IMR-90 (cell line): ENCODE data around the gene NEUROD2. TPM values are rescaled to one million over a fixed set of nuclear protein-coding genes. Genes with fewer than 3 reads are reported as not detected.

ENCODE experiments used
- ATAC-seq: fragments of 200-7000 bp; cut with Tn5 transposase; 2 replicates; pipeline ENCODE4 v1.9.1; 2020; ENCODE audit warnings: low read depth, mild to moderate bottlenecking, moderate library complexity
- BruUV-seq: library from RNA; stranded (reverse); fragments of 400-500 nt; replicated peaks from 2 replicates; lab custom pipeline; 2021; lab: Mats Ljungman, UMichigan
- CTCF ChIA-PET: fragments of 300-600 bp; formaldehyde crosslinking; extraction: SDS; loops from one replicate; lab custom pipeline; 2021; ENCODE audit warnings: antibody characterized with exemption; lab: Yijun Ruan, JAX
- POLR2A ChIA-PET: fragments of 300-600 bp; sonication (Branson Sonifier 250); formaldehyde crosslinking; loops from one replicate; lab custom pipeline; 2022; ENCODE audit warnings: antibody characterized with exemption; ENCODE audit not compliant: unreplicated experiment; lab: Charles Lee
- DNase-seq: peaks from one replicate; pipeline ENCODE4 v3.0.0; 2013
- H2AFZ ChIP-seq: replicated peaks from 2 replicates; pipeline ENCODE3; 2013; ENCODE audit warnings: low read length, mild to moderate bottlenecking; ENCODE audit not compliant: poor library complexity
- H2AK5ac ChIP-seq: 2 replicates; pipeline ENCODE4 v1.6.1; 2013; ENCODE audit warnings: low read depth, low read length, inconsistent platforms
- H2AK9ac ChIP-seq: replicated peaks from 2 replicates; pipeline ENCODE3; 2013; ENCODE audit warnings: mild to moderate bottlenecking, low read depth, low read length, moderate library complexity; ENCODE audit not compliant: poor library complexity
- H2BK120ac ChIP-seq: 2 replicates; pipeline ENCODE4 v1.6.1; 2013; ENCODE audit warnings: low read depth, low read length, inconsistent platforms
- H2BK15ac ChIP-seq: 3 replicates; pipeline ENCODE4 v1.6.1; 2013; ENCODE audit warnings: low read depth, low read length, inconsistent platforms
- H2BK20ac ChIP-seq: 2 replicates; pipeline ENCODE4 v1.6.1; 2013; ENCODE audit warnings: low read depth, mild to moderate bottlenecking, inconsistent platforms, low read length, moderate library complexity
- H2BK5ac ChIP-seq: 2 replicates; pipeline ENCODE4 v1.6.1; 2013; ENCODE audit warnings: mild to moderate bottlenecking, low read depth, low read length, inconsistent platforms; ENCODE audit not compliant: poor library complexity, severe bottlenecking
- H3K14ac ChIP-seq: replicated peaks from 2 replicates; pipeline ENCODE4 v1.6.1; 2013; ENCODE audit warnings: low read depth, low read length, inconsistent platforms
- H3K18ac ChIP-seq: 2 replicates; pipeline ENCODE4 v1.6.1; 2013; ENCODE audit warnings: low read depth, low read length, control low read depth
- H3K23ac ChIP-seq: 2 replicates; pipeline ENCODE4 v1.6.1; 2013; ENCODE audit warnings: low read depth, low read length, inconsistent platforms
- H3K27ac ChIP-seq: 2 replicates; pipeline ENCODE4 v1.5.1; 2013; ENCODE audit warnings: mild to moderate bottlenecking, control low read depth, low read length; ENCODE audit not compliant: insufficient read depth
- H3K27me3 ChIP-seq: 2 replicates; pipeline ENCODE4 v1.6.1; 2013; ENCODE audit warnings: low read length; ENCODE audit not compliant: control insufficient read depth, insufficient read depth
- H3K36me3 ChIP-seq: 2 replicates; pipeline ENCODE4 v1.6.1; 2013; ENCODE audit warnings: low read length, mixed read lengths; ENCODE audit not compliant: control insufficient read depth, insufficient read depth
- H3K4ac ChIP-seq: 2 replicates; pipeline ENCODE4 v1.6.1; 2013; ENCODE audit warnings: low read depth, low read length, inconsistent platforms
- H3K4me1 ChIP-seq: 2 replicates; pipeline ENCODE4 v1.6.1; 2013; ENCODE audit warnings: low read length, mixed read lengths; ENCODE audit not compliant: control insufficient read depth, insufficient read depth
- H3K4me2 ChIP-seq: 2 replicates; pipeline ENCODE4 v1.6.1; 2013; ENCODE audit warnings: low read depth, mild to moderate bottlenecking, control low read depth, low read length, moderate library complexity
- H3K4me3 ChIP-seq: 2 replicates; pipeline ENCODE4 v1.5.1; 2013; ENCODE audit warnings: low read depth, mild to moderate bottlenecking, control low read depth, low read length, moderate library complexity; ENCODE audit not compliant: insufficient read depth
- H3K56ac ChIP-seq: 2 replicates; pipeline ENCODE4 v1.6.1; 2013; ENCODE audit warnings: low read length, inconsistent platforms; ENCODE audit not compliant: insufficient read depth; ENCODE audit errors: extremely low read depth
- H3K79me1 ChIP-seq, 2 experiments: 2 replicates each; pipeline ENCODE4 v1.6.1; 2013; ENCODE audit warnings: low read length in 2 of 2, inconsistent platforms in 1 of 2, low read depth in 1 of 2
- H3K9ac ChIP-seq: 2 replicates; pipeline ENCODE4 v1.6.1; 2013; ENCODE audit warnings: low read depth, low read length, control low read depth
- H3K9me1 ChIP-seq: 2 replicates; pipeline ENCODE4 v1.6.1; 2013; ENCODE audit warnings: low read length, inconsistent platforms; ENCODE audit not compliant: insufficient read depth
- H3K9me3 ChIP-seq: 2 replicates; pipeline ENCODE4 v1.6.1; 2013; ENCODE audit warnings: low read length; ENCODE audit not compliant: control insufficient read depth, insufficient read depth
- H4K20me1 ChIP-seq: 2 replicates; pipeline ENCODE4 v1.6.1; 2013; ENCODE audit warnings: low read length, inconsistent platforms; ENCODE audit not compliant: insufficient read depth
- H4K5ac ChIP-seq: 2 replicates; pipeline ENCODE4 v1.6.1; 2013; ENCODE audit warnings: mild to moderate bottlenecking, low read depth, low read length, control low read depth
- H4K8ac ChIP-seq, 2 experiments: 2 replicates each; pipeline ENCODE4 v1.6.1; 2013; ENCODE audit warnings: low read depth in 2 of 2, low read length in 2 of 2, control low read depth in 1 of 2, inconsistent platforms in 1 of 2
- H4K91ac ChIP-seq: 2 replicates; pipeline ENCODE4 v1.6.1; 2013; ENCODE audit warnings: low read depth, low read length, inconsistent platforms; ENCODE audit not compliant: insufficient read depth
- BHLHE40 ChIP-seq: fragments of 150-350 bp; IDR thresholded peaks from 2 replicates; pipeline ENCODE4 v1.6.1; 2016; ENCODE audit warnings: mild to moderate bottlenecking, low read depth, low read length
- FOS ChIP-seq: fragments of 150-350 bp; IDR thresholded peaks from 2 replicates; pipeline ENCODE4 v1.6.1; 2016; ENCODE audit warnings: low read depth, low read length
- WGBS, 2 experiments: methylation state at CpG; one replicate each; pipeline versions ENCODE4 v1.1.5 to v1.1.7; 2013; ENCODE audit warnings: missing lambda C conversion rate in 2 of 2; ENCODE audit not compliant: insufficient read length in 1 of 2; ENCODE audit errors: extremely low coverage in 2 of 2; 5-methylcytosine and 5-hydroxymethylcytosine counted together
- dilution Hi-C: fragments of 300-500 bp; cut with HindIII; formaldehyde crosslinking; loops from one replicate; pipeline ENCODE4 v1.14.3; 2018; ENCODE audit warnings: low sequenced_read_pairs; ENCODE audit not compliant: unreplicated experiment
- in situ Hi-C: fragments of 300-500 bp; cut with MboI; formaldehyde crosslinking; loops from 3 replicates; pipeline ENCODE4 v1.14.3; 2019; ENCODE audit warnings: low sequenced_read_pairs, inconsistent platforms, mixed read lengths
- intact Hi-C: fragments of 100-400 bp; cut with micrococcal nuclease; formaldehyde crosslinking; loops from 2 replicates; pipeline ENCODE4 v1.10.0; 2022
- polyA plus RNA-seq, 3 experiments: library from polyadenylated mRNA; depleted of rRNA; stranded (reverse); fragments of >200 nt; gene quantifications; 2 replicates each; pipeline ENCODE4 v1.2.3, GENCODE V29; 2012; ENCODE audit warnings: low replicate concordance in 1 of 3
- total RNA-seq: library from RNA; depleted of rRNA; stranded (reverse); fragments of >200 nt; gene quantifications from 2 replicates; pipeline ENCODE4 v1.2.3, GENCODE V29; 2012

NEUROD2 gene
- total and polyA plus RNA-seq, 2 of the 4 experiments (the other 2 are of a cell fraction), result not detected

- H4K91ac ChIP-seq, result peak overlapping the region; percentile 83
- intact Hi-C loops (no loop called here), in situ Hi-C loops (no loop called here), dilution Hi-C loops (no loop called here)
- H3K79me1 ChIP-seq, result peaks cover 15 to 53% of the 10 kb centered on the region in 2 experiments
- peak overlapping the region; percentile 89 for H3K9ac ChIP-seq
- CTCF ChIA-PET, result no interaction called here
- peaks cover 20% of the 10 kb centered on the region; the same call in 1 of the 2 replicates for H4K20me1 ChIP-seq
- peak overlapping the region; percentile 98 for H2AFZ ChIP-seq
- H3K56ac ChIP-seq, result peak overlapping the region; percentile 61; the same call in 1 of the 2 replicates
- peak overlapping the region; percentile 75 for H3K27ac ChIP-seq
- peaks cover 24% of the 10 kb centered on the region for H3K4me1 ChIP-seq
- no peak for DNase-seq
- TF ChIP-seq FOS (no peak), BHLHE40 (no peak)
- peak overlapping the region; percentile 96 for H2AK9ac ChIP-seq
- H3K4ac ChIP-seq, result peak overlapping the region; percentile 93
- peak overlapping the region; percentile 94 for H3K4me2 ChIP-seq
- no peak overlapping the region for H2BK120ac ChIP-seq
- 0% methylated on average over 1 of the region's 6 CpGs; no CpG with 5 or more reads in 1 of the 2 experiments for WGBS, 2 experiments
- H3K36me3 ChIP-seq, result no peaks in the 10 kb centered on the region
- no peak overlapping the region for H2BK15ac ChIP-seq
- POLR2A ChIA-PET, result no interaction called here
- no peaks in the 10 kb centered on the region for H3K9me3 ChIP-seq
- peak overlapping the region; percentile 50 for H3K18ac ChIP-seq
- peak overlapping the region; percentile 63; the same call in 1 of the 2 replicates for H3K23ac ChIP-seq
- H4K8ac ChIP-seq, result peak overlapping the region; percentile 91 to 100
- H3K14ac ChIP-seq, result peak overlapping the region; percentile 94
- H3K4me3 ChIP-seq, result peak overlapping the region; percentile 96
- H4K5ac ChIP-seq, result peak overlapping the region; percentile 99
- no peak overlapping the region for H2BK20ac ChIP-seq
- H2AK5ac ChIP-seq, result peak overlapping the region; percentile 87; the same call in 1 of the 2 replicates
- peaks cover 25% of the 10 kb centered on the region for H3K9me1 ChIP-seq
- H3K27me3 ChIP-seq, result peaks cover 15% of the 10 kb centered on the region
- no TSS peak for BruUV-seq
- peak; percentile 2; the same call in 1 of the 2 replicates for ATAC-seq
- H2BK5ac ChIP-seq, result peak overlapping the region; percentile 69
Measured at GRCh38 chr17:39636587-39636926, 28.8 kb upstream of the NEUROD2 start.
